K562 (cell line): Measurements from ENCODE around the gene ACER3.

Source experiments
- CREB1 ChIP-seq, 2 experiments: sonication (generic) in 1 of 2; formaldehyde crosslinking in 1 of 2; IDR thresholded peaks; 2 replicates each; pipeline versions ENCODE4 v1.6.1 to v1.8.0; 2012 to 2022; ENCODE audit warnings: inconsistent platforms in 1 of 2, mild to moderate bottlenecking in 1 of 2, missing genetic modification reagents in 1 of 2, moderate library complexity in 1 of 2
- DMBX1 ChIP-seq: fragments of 250-450 bp; sonication (Bioruptor Pico); IDR thresholded peaks from 2 replicates; pipeline ENCODE4 v1.8.0; 2022; ENCODE audit warnings: inconsistent platforms, mild to moderate bottlenecking, moderate library complexity, borderline replicate concordance
- NFIC ChIP-seq: fragments of 450-650 bp; IDR thresholded peaks from 2 replicates; pipeline ENCODE4 v1.6.1; 2017; ENCODE audit warnings: mild to moderate bottlenecking, inconsistent platforms
- PHB ChIP-seq: fragments of 250-450 bp; sonication (Bioruptor Pico); IDR thresholded peaks from 2 replicates; pipeline ENCODE4 v1.5.0; 2021
- PHF20 ChIP-seq: fragments of 450-650 bp; IDR thresholded peaks from 2 replicates; pipeline ENCODE4 v1.6.1; 2018; ENCODE audit not compliant: partially characterized antibody
- POLR2AphosphoS5 ChIP-seq: IDR thresholded peaks from 2 replicates; pipeline ENCODE4 v1.6.1; 2011; ENCODE audit warnings: mild to moderate bottlenecking, low read depth, low read length, moderate library complexity; ENCODE audit not compliant: control insufficient read depth, insufficient read depth
- SREBF2 ChIP-seq: sonication (generic); formaldehyde crosslinking; IDR thresholded peaks from 2 replicates; pipeline ENCODE4 v1.4.0; 2020; ENCODE audit warnings: mild to moderate bottlenecking, missing genetic modification reagents
- TAF15 ChIP-seq: fragments of 200-400 bp; formaldehyde crosslinking; IDR thresholded peaks from 2 replicates; pipeline ENCODE4 v1.6.1; 2017; ENCODE audit warnings: mild to moderate bottlenecking, low read depth, low read length, moderate library complexity
- ZNF407 ChIP-seq: fragments of 450-650 bp; IDR thresholded peaks from 2 replicates; pipeline ENCODE4 v1.6.1; 2016; ENCODE audit warnings: low read depth
- TF ChIP-seq, protein P1 (sequence below): fragments of 450-650 bp; IDR thresholded peaks from 2 replicates; pipeline ENCODE4 v1.6.1; 2018; ENCODE audit not compliant: partially characterized antibody
- TF ChIP-seq, protein P2 (sequence below), 3 experiments: IDR thresholded peaks in 2 of 3; conservative IDR thresholded peaks in 1 of 3; 2 replicates each; pipeline ENCODE4 v1.5.1; 2011 to 2012; ENCODE audit warnings: low read length in 3 of 3, mild to moderate bottlenecking in 3 of 3, control low read depth in 2 of 3, improper control_type of control experiment in 1 of 3, inconsistent platforms in 1 of 3, low read depth in 1 of 3, mixed read lengths in 1 of 3, moderate library complexity in 1 of 3; ENCODE audit not compliant: insufficient read depth in 2 of 3

DNA sequence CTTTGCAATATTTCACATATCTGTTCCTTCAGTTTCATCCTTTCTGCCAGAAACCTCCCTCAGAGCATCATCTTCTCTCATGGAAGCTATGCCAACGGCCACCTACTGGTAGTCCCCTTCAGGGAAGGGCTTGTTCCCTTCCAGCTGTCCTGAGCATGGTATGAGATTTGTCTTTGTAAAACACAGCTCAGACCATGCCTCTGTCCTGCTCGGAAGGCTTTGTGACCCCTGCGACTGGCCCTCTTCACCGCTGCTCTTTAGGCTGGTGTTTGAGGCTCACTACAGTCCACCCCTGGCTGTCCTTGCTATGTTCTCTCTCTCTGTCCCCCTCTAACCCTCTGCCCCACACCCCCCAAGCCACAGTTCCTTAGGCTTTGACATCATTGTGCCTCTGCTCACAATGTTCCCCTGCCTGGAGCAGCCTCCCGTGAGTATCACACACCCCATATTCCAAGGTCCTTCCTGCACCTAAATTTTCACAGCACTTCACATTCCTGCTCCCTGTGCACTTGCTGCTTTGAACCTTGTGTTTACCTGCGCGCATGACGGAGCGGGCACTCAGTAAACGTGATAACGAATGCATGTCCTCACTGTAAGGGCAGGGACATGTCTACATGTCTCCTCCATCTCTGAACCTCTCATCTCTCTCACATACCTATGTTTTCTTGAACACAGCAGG, 24.0 kb upstream of the ACER3 start:
- TF ChIP-seq DMBX1 (no peak), PHB (CRISPR knock-in tag) (no peak), NFIC (no peak), POLR2AphosphoS5 (no peak), TAF15 (no peak), ZNF407 (no peak), PHF20 (no peak), CREB1 (IDR thresholded peaks at IDR 0.05) (no peak), CREB1 (CRISPR knock-in tag; IDR thresholded peaks at IDR 0.05) (no peak), SREBF2 (CRISPR knock-in tag) (no peak)
- TF ChIP-seq, protein P1, sequence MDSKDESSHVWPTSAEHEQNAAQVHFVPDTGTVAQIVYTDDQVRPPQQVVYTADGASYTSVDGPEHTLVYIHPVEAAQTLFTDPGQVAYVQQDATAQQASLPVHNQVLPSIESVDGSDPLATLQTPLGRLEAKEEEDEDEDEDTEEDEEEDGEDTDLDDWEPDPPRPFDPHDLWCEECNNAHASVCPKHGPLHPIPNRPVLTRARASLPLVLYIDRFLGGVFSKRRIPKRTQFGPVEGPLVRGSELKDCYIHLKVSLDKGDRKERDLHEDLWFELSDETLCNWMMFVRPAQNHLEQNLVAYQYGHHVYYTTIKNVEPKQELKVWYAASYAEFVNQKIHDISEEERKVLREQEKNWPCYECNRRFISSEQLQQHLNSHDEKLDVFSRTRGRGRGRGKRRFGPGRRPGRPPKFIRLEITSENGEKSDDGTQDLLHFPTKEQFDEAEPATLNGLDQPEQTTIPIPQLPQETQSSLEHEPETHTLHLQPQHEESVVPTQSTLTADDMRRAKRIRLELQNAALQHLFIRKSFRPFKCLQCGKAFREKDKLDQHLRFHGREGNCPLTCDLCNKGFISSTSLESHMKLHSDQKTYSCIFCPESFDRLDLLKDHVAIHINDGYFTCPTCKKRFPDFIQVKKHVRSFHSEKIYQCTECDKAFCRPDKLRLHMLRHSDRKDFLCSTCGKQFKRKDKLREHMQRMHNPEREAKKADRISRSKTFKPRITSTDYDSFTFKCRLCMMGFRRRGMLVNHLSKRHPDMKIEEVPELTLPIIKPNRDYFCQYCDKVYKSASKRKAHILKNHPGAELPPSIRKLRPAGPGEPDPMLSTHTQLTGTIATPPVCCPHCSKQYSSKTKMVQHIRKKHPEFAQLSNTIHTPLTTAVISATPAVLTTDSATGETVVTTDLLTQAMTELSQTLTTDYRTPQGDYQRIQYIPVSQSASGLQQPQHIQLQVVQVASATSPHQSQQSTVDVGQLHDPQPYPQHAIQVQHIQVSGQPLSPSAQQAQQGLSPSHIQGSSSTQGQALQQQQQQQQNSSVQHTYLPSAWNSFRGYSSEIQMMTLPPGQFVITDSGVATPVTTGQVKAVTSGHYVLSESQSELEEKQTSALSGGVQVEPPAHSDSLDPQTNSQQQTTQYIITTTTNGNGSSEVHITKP: no peak
- TF ChIP-seq, protein P2, sequence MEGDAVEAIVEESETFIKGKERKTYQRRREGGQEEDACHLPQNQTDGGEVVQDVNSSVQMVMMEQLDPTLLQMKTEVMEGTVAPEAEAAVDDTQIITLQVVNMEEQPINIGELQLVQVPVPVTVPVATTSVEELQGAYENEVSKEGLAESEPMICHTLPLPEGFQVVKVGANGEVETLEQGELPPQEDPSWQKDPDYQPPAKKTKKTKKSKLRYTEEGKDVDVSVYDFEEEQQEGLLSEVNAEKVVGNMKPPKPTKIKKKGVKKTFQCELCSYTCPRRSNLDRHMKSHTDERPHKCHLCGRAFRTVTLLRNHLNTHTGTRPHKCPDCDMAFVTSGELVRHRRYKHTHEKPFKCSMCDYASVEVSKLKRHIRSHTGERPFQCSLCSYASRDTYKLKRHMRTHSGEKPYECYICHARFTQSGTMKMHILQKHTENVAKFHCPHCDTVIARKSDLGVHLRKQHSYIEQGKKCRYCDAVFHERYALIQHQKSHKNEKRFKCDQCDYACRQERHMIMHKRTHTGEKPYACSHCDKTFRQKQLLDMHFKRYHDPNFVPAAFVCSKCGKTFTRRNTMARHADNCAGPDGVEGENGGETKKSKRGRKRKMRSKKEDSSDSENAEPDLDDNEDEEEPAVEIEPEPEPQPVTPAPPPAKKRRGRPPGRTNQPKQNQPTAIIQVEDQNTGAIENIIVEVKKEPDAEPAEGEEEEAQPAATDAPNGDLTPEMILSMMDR (IDR thresholded peaks at IDR 0.05 in 2 of 3, conservative IDR thresholded peaks at IDR 0.05 in 1 of 3; ENCODE audit: insufficient read depth in 2 of 3, low read depth in 1 of 3, low read length in 3 of 3): peak in 2 of 3 experiments; percentile 9 to 17; a peak in 1 of 6 replicates
